Activated T-helper 9 cell treated with anti-CD3 and anti-CD28 coated beads, Interleukin-2, amount 50 U/mL, for 16 hours (primary cell): Measurements from ENCODE around the gene ZMAT5.

ENCODE experiments used
- DNase-seq: peaks from one replicate; pipeline ENCODE4 v3.0.0-alpha.2; 2020; ENCODE audit warnings: low read depth

ZMAT5 gene

DNA sequence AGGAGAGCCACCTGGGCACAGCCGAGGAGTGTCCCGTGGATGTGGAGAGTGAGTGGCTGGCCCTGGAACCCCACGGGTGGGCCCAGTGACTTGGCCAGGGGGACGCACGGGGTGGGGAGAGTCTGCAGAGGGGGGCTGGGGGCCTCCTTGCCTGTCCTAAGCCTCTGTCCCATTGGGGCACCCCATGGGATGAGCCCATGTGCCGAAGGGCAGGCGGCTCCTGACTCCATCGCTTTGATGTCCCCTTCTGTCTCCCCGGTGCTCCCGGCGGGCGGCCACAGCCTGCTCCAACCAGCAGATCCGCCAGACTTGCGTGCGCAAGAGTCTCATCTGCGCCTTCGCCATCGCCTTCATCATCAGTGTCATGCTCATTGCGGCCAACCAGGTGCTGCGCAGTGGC lies 37.6 kb downstream of the ZMAT5 start:
- DNase-seq: no peak

DNA sequence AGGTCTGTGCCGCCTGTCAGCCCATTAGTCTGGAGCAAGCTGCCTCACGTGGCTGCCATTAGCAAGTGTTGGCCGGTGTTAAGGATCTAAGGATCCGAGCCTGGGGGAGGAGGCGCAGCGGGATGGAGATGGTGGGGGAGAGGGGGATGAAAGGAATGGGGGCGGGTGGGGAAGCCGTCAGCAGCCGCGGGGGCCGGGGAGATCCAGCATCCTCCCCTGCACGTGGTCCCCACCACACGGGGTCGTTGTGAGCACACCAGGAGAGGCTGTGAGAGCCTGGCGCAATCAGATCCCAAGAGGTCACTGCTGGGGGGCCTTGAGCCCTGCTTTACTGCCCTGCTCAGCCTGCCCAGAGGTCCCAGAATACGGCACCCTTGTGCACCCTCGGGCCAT lies 39.7 kb downstream of the ZMAT5 start:
- no peak for DNase-seq

DNA sequence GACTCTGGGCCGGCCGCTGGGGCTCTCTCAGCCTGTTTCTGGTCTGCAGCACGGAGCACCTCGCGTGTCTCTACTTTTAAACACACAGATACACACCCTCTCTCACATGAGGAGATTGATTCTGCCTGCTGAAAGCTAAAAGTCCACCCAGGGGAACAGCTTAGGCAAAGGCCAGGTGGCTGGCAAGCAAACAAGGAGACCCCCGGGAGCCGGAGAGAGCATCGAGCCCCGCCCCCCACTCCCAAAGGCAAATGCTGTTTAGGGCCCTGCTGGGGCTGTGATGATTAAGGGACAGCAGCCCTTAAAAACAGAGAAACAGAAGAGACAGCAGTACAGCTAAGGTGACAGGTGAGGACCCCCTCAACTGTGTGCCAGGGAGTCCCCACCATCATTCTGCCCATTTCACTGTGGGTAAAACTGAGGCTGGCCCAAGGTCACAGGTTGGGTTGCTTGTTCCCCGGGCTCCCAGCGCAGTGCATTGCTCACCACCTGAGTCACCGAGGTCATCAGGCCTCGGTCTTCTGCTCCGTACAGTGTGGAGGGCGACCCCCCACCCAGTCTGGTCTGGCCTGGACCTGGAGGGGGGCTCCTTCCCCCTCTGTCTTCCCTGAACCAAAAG lies 40.2 kb downstream of the ZMAT5 start:
- DNase-seq: no peak

DNA sequence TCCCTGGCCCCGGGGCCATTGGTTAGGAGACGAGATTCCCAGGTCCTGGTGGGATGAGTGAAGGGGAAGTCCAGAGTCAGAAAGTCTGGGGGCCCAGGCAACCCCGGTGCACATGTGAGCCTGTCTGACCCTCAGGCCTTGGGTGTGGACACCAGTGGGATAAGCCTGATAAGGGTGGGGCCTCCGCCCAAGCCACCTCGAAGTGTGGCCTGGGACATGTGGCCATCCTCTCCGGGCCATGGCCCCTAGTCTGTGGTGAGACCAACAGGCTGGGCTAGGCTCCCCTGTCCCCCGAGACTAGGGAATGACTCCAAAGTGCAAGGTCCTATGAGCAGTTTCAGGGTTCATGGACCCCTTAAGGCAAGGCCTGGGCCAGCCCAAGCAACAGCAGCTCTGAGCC lies 40.7 kb downstream of the ZMAT5 start:
- no peak for DNase-seq

DNA sequence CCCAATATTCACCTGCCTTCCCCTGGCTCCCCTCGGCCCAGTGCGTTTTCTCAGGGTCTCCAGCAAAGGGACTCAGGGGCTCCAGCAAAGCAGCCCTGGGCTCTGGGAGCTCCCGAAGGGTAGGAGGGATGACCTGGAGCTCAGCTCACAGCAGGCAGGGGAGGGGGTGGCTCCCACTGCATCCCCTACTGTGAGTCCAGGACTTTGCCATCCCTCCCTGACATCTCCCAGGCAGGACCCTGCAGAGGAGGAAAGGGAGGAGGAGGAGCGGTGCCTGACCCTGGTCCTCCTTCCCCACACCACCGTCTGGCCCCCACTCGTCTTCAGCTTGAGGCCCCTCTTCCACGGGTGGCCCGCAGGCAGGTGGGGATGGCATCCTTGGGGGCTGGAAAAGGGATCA lies 42.0 kb downstream of the ZMAT5 start:
- no peak for DNase-seq

DNA sequence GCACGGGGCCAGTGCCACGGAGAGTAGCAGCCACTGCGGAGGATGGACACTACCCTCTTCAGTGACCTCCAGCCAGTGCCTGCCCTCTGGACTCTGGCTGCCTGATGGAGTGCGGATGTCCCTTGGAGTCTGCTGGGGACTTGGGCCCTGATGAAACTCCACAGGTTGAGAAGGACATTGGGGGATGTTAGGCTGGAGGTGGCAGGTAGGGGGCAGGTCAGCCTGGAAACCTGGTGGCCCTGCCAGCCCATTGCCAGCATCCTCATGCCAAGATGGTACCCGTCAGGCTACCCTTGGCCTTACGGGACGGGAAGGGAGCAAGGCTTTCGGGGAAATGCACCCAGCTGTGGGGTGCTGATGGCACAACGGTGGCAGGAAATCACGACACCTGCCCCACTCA lies 43.0 kb downstream of the ZMAT5 start:
- no peak for DNase-seq

DNA sequence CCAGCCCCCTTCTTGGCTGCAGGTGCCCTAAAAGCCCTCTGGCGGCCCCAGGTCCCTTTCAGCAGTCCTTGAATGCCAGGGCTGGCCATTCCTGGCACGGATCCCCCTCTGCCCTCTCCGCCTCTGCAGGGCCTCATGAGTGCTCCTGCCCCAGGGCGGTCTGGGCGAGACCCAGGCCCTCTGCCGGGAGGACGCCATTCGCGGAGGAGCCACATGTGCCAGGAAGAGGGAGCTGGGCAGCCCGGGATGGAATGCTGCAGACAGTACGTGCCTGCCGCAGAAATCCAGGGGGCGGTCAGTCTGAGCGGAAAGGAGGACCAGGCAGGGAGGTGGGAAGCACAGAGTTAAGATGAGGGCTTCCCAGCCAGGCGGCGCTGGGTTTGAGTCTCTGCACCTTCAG lies 44.2 kb downstream of the ZMAT5 start:
- DNase-seq: no peak

DNA sequence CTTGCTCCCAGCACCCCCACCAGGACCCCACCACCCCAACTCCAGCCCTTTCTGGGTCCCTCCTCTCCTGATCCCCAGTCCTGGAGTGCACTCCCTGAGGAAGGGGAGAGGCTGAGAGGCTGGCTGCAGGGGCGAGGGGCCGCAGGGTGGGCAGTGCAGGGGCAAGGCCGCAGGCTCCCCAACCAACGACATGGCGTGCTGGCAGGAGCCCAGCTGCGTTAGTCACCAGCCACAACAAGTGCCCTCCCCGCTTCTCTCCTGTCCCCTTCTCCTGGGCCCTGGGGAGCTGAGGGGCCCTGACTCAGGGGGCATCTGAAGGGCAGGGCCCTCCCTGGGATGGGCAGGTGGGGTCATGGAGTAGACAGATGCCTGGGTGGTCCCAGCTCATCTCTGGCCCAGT lies 44.7 kb downstream of the ZMAT5 start:
- no peak for DNase-seq

DNA sequence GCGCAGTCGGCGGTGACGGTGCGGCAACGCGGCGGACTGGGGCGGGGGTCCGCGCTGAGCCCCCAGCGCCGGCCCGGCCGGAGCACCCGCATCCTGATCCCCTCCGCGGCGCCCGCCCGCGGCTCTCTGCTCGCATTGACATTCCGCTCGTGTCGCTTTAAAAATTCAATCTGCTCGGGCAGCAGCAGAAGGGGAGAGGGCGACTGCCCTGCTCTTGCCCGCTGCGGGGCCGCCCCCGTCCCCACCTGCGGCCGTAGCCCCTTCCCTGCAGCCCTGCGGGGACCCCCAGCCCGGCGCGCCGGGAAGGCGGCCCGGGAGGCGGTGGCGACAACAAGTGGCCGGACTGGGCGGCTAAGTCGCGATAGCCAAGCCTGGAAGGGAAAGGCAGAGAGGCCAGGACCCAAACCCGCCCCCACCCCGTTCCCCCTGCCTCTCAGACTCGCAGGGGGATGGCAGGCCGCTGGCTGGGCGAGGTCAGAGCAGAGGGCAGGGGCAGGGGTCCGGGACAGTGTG lies 45.9 kb downstream of the ZMAT5 start:
- no peak for DNase-seq

DNA sequence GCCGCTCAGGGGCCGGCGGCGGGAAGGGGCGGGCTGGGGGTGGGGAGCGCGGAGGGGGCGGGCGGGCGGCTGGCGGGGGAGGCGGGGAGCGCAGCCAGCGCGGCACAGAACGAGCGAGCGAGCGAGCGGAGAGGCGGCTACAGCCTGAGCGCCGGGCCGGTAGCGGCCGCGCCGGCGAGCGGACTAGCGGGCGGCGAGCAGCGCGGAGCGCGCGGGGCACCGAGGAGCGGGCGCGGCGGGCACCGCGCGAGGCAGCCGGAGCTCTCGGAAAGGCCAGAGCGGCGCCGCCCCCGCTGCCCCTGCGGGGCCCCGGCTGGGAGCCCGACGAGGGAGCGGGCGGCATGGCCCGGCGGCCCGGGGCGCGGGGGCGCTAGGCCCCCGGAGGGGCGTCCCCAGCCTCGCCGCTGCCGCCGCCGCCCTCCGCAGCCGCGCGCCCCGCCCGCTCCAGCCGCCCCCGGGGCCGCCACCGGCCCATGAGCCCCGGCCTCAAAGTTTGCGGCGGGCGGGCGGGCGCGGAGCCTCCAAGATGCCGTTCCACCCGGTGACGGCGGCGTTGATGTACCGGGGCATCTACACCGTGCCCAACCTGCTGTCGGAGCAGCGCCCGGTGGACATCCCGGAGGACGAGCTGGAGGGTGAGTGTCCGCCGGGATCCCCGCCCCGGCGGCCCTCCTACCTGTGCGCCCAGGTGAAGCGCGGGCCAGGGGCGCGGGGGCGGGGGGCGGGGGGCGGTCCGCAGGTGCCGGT lies 46.7 kb downstream of the ZMAT5 start, which contains the start of gene CABP7:
CABP7 (plus strand) TSS at position 105 of the 747 bp plus-strand sequence; CDS start at position 527, 422 bp downstream.
- no peak for DNase-seq

DNA sequence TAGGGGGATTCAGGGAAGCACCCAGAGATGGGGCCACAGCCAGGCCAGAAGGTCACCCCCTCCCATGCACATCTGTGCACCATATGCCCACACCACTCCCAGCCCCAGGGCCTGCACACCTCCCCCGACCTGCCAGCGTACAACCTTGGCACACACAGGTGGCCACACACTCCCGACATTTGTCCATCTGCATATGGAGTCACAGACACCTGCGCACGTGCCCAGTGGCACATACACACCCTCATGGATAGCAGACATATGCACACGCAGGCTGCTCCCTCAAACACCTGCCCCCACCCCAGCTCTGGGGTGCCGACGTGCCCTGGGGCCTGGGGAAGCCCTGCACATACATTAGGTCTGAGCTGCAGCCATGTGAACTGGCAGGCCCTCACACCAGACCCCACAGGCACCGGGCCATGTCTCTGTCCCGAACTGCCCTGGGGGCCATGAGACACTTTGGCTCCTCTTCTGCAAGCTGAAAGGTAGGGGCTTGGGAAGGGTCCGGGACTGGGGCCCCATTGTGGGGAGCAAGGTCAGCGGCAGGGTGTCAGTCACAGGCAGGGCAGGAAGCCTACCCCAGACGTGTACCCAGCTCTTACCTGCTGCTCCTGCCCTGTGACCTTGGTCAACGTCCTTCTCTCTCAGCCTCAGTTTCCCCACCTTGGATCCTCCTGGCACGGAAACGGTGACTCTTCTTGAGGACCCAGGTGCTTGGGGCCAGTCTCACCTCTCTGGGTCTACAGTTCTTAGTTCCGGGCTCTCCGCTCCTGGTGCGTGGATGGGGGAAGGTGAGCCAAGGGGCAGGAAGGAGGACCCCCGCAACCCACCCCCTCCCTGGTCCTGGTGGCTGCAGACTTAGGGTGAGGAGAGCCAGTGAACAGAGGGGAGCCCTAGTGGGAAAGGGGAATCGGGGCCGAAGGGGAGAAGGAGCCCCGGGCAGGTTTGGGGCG lies 47.6 kb downstream of the ZMAT5 start:
- DNase-seq: no peak

DNA sequence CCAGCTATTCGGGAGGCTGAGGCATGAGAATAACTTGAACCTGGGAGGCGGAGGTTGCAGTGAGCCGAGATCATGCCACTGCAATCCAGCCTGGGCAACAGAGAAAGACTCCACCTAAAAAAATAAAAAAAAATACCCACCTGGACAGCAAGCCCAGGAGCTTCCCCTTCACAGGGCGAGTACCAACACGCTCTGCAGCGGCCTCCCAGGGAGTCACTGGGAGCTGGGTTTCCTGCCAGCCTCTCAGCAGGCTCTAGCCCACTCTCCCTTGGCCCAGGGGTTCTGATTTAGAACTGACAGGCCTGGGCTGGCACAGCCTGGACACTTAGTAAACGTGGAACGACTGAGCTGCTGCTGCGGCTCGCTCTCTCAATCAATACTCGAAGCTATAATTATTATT lies 49.0 kb downstream of the ZMAT5 start:
- no peak for DNase-seq

DNA sequence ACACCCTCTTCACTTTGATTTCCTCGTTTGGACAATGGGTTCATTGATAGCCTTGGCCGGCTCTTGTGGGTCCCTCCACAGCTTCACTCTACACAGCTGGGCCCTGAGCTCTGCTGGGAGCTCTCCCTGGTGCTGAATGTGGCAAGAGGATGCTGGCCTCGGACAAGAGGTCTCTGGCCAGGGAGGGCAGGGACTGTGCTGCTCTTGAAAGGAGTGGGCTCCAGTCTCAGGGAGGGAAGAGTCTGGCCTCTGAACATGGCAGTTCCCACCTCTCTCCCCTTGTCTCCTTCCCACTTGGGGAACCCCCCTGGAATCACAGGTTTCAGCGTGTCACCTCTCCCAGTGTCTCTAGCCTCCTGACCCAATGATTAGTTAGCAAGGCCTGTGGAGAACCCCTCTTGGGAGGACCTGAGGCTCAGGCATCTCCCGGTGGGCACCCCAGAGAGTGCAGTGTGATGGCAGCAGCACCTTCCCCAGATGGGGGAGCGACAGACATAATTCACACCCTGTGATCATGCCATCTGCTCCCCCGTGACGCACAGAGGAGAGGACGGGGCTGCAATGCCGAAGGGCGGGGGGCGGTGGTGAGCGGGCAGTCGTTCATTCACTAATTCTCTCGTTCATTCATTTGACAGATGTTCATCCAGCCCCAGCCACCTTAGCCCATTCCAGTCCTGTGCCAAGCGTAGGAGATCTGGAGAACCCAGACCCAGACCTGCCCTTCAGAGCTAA lies 49.8 kb downstream of the ZMAT5 start:
- no peak for DNase-seq

DNA sequence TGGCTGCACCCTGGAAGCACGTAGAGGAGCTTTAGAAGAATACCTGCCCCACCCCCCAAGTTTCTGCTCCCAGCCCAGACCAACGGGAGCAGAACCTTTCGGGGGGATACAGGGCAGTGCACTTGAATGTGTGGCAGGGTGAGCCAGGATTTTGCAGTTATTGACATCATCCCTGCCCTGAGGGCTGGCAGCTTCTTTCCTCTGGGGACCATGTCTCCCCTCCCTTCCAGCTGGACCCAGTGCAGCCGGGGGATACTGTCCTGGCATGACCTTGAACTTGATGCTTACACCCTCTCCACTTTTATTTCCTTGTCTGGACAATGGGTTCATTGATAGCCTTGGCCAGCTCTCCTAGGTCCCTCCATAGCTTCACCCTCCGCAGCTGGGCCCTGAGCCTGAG lies 51.1 kb downstream of the ZMAT5 start:
- no peak for DNase-seq

DNA sequence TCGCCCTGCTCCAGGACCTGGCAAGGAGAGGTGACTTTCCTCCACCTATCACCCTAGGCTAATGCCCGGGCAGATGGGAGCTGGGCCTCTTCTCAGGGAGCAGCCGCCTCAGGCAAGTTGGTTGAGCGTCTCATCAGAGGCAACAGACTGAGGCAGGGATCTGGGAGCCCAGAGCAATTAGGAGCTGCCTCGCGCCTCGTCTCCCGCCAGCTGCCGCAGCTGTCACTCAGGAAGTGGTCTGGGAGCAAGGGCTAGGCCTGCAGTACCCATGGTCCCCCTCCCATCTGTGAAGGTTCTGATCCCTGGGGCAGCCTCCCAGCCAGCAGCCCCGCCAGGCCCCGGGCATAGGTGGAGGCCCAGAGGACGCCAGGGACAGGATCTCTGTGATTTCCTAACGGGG lies 51.6 kb downstream of the ZMAT5 start:
- DNase-seq: no peak

- DNase-seq: no peak
Measured at GRCh38 chr22:29713156-29713727, 53.6 kb downstream of the ZMAT5 start.

DNA sequence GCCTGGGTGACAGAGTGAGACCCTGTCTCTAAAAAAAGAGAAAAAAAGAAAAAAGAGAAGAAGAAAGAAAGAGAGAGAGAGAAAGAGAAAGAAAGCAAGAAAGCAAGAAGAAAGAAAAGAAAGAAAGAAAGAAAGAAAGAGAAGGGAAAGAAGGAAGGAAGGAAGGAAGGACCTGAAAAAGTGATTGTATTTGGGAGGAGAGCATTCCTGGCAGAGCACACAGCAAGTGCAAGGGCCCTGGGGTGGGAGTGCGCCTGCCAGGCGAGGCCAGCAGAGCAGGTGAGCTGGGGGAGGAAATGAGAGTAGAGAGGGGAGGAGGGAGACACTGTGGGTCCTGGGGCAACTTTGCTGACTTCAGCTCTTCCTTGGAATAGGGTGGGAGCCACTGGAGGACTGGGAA lies 54.7 kb downstream of the ZMAT5 start:
- DNase-seq: no peak

GRCh38 chr22:29710922-29711593 lies 55.7 kb downstream of the ZMAT5 start:
- DNase-seq: no peak

- DNase-seq: no peak
Measured at GRCh38 chr22:29710193-29710592, 56.6 kb downstream of the ZMAT5 start.

- no peak for DNase-seq
Measured at GRCh38 chr22:29707471-29707870, 59.3 kb downstream of the ZMAT5 start.

DNA sequence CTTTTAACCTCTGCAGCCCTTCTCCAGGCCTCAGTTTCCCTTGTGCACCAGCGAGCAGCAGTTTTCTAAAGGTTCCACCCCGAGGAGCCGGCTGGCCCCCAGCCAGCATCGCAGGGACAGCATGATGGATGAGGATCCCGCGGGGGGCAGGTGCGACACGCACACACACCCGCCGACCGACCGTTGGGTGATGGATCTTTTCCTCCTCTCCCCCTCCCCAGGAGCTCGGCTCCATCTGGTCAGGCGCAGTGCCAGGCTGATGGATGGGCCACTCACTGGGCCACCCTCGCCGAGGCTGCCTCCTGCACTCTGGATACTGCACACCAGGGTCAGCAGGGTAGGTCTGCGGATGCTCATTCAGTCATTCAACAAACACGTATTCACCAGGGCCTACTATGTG lies 59.8 kb downstream of the ZMAT5 start:
- no peak for DNase-seq
